Measurements from ENCODE around the gene ORMDL2.
"Not testable (repeated sequence)": the region's sequence is repeated elsewhere in the genome, so short reads cannot be mapped to it uniquely, and the experiment has no call there.

Gene ORMDL2

DNA sequence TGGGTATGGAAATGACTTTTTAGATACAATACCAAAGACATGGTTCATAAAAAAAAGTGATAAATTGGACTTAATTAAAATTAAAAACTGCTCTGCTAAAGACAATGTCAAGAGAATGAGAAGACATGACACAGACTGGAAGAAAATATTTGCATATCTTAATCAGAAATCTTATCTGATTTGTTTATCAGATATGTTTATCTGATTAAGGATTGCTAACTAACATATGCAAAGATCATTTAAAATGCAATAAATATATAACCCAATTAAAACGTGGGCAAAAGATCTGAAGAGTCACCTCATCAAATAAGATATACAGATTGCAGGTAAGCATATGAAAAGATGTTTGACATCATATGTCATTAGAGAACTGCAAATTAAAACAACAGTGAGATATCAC lies 34.9 kb downstream of the ORMDL2 start:
- no peak for DNase-seq (ENCODE audit: low read depth in 2 of 2)

DNA sequence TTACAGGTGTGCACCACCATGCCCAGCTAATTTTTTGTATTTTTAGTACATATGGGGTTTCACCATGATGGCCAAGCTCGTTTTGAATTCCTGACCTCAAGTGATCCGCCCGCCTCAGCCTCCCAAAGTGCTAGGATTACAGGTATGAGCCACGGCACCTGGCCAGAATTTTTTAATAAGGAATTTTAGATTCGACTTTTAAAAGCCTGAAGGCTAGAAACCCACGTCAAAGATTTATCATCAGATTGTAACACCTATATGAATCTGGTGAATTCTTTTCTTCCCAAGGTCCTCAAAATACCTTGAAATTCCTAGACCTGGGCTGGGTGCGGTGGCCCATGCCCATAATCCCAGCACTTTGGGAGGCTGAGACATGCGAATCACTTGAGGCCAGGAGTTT lies 43.6 kb downstream of the ORMDL2 start:
- no peak for DNase-seq (ENCODE audit: low read depth in 2 of 2)

DNA sequence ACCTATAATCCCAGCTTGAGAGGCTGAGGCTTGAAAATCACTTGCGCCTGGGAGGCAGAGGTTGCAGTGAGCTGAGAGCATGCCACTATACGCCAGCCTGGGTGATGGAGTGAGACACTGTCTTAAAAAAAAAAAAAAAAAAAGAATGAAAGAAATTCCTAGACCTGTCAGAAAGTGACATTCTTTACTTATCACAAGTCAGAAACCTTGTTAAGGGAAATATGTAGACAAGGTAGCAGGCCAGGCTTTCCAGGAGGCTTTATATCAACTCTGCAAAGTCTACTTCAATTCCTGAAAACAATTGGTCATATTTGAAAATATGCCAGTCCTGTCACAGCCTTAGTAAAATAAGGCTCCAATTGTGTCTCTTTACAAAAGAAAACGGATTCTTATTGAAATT lies 44.0 kb downstream of the ORMDL2 start:
- no peak for DNase-seq (ENCODE audit: low read depth in 2 of 2)

DNA sequence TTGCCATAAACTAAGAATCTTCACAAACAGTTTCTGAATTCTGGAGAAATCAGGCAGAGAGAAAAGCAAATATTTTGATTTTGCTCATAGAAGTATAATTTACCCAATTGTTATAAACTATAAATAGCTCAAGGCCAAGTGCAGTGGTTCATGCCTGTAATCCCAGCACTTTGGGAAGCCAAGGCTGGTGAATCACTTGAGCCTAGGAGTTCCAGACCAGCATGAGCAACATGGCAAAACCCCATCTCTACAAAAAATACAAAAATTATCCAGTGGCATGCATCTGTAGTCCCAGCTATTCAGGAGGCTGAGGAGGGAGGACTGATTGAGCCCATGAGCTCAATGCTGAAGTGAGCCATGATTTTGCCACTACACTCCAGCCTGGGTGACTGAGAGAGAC lies 44.4 kb downstream of the ORMDL2 start:
- DNase-seq (ENCODE audit: low read depth in 2 of 2): no peak

DNA sequence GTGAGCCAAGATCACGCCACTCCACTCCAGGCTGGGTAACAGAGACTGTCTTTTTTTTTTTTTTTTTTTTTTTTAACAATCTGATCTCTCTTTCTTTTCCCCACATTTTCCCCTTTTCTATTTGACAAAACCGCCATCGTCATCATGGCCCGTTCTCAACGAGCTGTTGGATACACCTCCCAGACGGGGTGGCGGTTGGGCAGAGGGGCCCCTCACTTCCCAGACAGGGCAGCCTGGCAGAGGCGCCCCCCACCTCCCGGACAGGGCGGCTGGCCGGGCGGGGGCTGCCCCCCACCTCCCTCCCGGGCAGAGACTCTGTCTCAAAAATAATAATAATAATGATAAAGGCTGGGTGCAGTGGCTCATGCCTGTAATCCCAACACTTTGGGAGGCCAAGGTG lies 45.1 kb downstream of the ORMDL2 start:
- not testable (repeated sequence) for DNase-seq (ENCODE audit: low read depth in 2 of 2)

DNA sequence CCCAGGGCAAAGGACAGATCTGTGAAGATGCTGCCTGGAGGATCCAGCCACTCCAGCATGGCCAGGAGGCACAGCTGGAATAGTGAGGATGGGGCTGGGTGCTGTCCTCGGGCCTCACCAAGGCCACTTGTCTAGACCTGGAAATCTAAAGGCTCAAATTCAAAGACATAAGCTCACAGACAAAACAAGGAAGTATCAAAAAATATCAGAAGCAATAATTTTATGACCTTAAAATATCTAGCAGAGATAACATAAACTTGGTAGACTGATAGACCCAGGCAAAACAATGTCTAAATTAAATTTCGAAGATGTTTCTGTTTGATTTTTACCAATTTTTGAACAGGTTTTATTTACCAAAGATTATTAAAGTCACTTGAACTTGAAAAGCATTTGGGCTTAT lies 47.5 kb downstream of the ORMDL2 start:
- no peak for DNase-seq (ENCODE audit: low read depth in 2 of 2)

DNA sequence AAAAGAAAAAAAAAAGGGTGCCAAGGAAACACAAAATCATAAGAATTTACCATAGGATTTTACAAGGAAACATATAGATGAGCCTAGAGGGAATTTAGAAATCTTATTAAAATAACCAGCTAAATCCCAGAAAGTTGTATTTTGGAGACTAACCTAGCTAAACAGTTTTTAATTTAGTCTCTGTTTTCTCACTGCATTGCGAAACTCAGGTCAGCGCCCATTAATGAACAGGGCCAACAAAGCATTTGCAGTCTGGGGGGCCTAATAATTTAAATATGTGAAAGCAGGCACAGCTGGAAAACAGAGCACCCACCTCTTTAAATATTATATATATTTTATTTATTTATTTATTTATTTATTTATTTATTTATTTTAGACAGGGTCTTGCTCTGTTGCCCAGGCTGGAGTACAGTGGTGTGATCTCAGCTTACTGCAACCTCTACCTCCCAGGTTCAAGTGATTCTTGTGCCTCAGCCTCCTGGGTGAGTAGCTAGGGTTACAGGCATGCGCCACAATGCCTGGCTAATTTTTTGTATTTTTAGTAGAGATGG lies 48.7 kb downstream of the ORMDL2 start:
- not testable (repeated sequence) for DNase-seq (ENCODE audit: low read depth in 2 of 2)

Data from stimulated activated CD8-positive, alpha-beta memory T cell treated with anti-CD3 and anti-CD28 coated beads, Interleukin-15, amount 100 ng/mL, for 48 hours (primary cell).